GM12874 (cell line): Measurements from ENCODE around the gene LRRC9.

Experiments
- TF ChIP-seq, protein P1 (sequence below): IDR thresholded peaks from 2 replicates; pipeline ENCODE4 v1.5.1; 2011; ENCODE audit warnings: low read depth, mild to moderate bottlenecking, control low read depth, low read length, moderate library complexity; ENCODE audit not compliant: insufficient read depth

The LRRC9 gene

GRCh38 chr14:60092526-60092920 lies 172.6 kb downstream of the LRRC9 start:
- TF ChIP-seq, protein P1, sequence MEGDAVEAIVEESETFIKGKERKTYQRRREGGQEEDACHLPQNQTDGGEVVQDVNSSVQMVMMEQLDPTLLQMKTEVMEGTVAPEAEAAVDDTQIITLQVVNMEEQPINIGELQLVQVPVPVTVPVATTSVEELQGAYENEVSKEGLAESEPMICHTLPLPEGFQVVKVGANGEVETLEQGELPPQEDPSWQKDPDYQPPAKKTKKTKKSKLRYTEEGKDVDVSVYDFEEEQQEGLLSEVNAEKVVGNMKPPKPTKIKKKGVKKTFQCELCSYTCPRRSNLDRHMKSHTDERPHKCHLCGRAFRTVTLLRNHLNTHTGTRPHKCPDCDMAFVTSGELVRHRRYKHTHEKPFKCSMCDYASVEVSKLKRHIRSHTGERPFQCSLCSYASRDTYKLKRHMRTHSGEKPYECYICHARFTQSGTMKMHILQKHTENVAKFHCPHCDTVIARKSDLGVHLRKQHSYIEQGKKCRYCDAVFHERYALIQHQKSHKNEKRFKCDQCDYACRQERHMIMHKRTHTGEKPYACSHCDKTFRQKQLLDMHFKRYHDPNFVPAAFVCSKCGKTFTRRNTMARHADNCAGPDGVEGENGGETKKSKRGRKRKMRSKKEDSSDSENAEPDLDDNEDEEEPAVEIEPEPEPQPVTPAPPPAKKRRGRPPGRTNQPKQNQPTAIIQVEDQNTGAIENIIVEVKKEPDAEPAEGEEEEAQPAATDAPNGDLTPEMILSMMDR: no peak

- TF ChIP-seq, protein P1: no peak
These were observed 173.1 kb downstream of the LRRC9 start for GRCh38 chr14:60093080-60093479.

GRCh38 chr14:60093606-60094005 lies 173.7 kb downstream of the LRRC9 start:
- TF ChIP-seq, protein P1: no peak

- TF ChIP-seq, protein P1: no peak
These were observed 174.5 kb downstream of the LRRC9 start for GRCh38 chr14:60094306-60094897.

GRCh38 chr14:60095231-60095630 lies 175.3 kb downstream of the LRRC9 start:
- TF ChIP-seq, protein P1: no peak

DNA sequence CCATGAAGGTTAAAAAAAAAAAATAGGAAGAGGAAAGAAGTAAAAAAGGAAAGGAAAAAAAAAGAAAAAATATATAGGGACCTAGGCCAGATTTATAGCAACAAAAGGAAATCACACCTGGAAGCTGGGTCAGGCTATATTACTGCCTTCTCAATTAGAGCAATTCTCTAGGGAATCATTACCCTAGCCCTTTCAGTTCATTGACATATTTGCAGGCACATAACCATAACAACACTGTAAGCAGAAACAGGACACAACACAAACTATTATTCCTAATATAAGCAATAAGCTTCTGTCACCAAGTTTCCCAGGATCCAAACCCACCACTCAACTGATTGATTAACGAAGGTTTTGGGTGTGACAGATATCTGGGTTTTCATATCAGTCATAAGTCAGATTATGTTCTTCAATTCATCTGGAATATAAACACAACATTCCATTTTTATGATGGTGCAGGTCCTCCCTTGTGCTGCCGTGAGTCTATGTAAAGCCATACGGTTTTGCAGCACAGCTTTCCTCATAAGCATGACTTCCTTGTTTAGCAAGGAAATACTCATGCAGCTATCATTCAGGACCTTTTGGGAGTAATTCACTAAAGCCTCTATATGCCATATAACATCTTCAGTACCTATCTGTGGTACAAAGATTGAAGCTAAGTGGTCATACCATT lies 176.0 kb downstream of the LRRC9 start:
- TF ChIP-seq, protein P1: no peak

DNA sequence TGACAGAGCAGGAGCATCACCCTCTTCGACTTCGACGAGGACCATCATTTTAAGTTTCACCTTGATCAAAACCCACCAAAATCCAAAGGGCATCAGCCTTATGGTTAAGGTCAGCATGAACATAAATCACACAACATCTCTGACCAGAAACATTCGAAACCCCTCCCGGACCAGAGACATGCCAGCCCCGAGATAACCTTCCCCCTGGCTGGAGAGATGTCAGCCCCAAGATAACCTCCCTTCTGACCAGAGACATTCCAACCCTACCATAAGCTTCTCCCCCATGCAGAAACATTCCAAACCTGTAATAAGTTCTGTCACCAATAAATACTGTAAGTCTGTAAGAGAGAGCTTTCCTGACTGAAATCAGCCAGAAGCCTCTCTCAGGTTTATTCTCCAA lies 178.0 kb downstream of the LRRC9 start:
- TF ChIP-seq, protein P1: no peak
